ENCODE results near the gene PAOX. TPM values are rescaled to one million over a fixed set of nuclear protein-coding genes. Genes with fewer than 3 reads are reported as not detected.
A peak's percentile ranks its signal among the peaks of the same experiment; 100 is the strongest.

The PAOX gene
- total RNA-seq = 10 to 100 TPM; 24.8 to 49.5 TPM
- polyA plus RNA-seq (ENCODE audit: insufficient read depth, low read depth, low replicate concordance) = 91.5 TPM
- long read RNA-seq, donor 1, partial matches to known transcripts = 0 of 1 reads
- long read RNA-seq, donor 1, other reads (novel, unspliced or antisense) = 0 of 1 reads
- long read RNA-seq, donor 2, partial matches to known transcripts = 0 of 1 reads
- long read RNA-seq, donor 2, other reads (novel, unspliced or antisense) = 0 of 1 reads

DNA sequence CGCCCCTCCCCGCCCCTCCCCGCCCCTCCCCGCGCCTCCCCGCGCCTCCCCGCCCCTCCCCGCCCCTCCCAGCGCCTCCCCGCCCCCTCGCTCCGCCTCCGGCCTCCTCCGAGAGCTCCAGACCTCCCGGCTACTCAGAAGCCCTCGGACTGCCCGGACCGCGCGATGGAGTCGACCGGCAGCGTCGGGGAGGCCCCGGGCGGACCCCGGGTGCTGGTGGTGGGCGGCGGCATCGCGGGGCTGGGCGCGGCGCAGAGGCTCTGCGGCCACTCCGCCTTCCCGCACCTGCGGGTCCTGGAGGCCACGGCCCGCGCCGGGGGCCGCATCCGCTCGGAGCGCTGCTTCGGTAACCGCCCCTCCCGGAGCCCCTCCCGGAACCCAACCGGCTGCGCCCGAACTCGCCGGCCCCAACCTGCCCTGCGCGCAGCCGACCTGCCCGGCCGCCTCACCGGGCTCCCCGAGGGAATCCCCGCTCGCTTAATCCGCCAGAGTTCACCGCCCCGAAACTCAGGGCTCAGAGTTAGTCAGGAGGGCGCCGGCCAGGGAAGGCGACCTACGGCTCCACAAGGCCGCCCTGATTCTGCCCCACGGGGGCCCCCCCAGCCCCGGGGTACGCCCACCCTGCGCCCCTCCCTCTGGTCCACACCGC lies at the start of gene PAOX:
PAOX (plus strand) TSS at position 111 of the 649 bp plus-strand sequence; CDS start at position 166, 55 bp downstream.
- intact Hi-C loops (cut with DNase I; ENCODE audit: low total_unique reads) = no loop called here
- Histone ChIP-seq H3K9me3 (no peaks in the 10 kb centered on the region), H3K4me3 (peak within 1 kb of the TSS; percentile 75 to 90), H3K4me1 (peaks cover 5% of the 10 kb centered on the region), H3K27me3 (no peaks in the 10 kb centered on the region), H3K27ac (peak within 1 kb of the TSS; percentile 84 to 88), H3K36me3 (ENCODE audit: low read depth, missing control alignments) (no peaks in the 10 kb centered on the region)
- WGBS, 2 donors = 1 to 10% methylated on average over 9 to 48 of the region's 78 CpGs
- no peak for TF ChIP-seq POLR2A (IDR thresholded peaks at IDR 0.05)
- TF ChIP-seq, protein P1, sequence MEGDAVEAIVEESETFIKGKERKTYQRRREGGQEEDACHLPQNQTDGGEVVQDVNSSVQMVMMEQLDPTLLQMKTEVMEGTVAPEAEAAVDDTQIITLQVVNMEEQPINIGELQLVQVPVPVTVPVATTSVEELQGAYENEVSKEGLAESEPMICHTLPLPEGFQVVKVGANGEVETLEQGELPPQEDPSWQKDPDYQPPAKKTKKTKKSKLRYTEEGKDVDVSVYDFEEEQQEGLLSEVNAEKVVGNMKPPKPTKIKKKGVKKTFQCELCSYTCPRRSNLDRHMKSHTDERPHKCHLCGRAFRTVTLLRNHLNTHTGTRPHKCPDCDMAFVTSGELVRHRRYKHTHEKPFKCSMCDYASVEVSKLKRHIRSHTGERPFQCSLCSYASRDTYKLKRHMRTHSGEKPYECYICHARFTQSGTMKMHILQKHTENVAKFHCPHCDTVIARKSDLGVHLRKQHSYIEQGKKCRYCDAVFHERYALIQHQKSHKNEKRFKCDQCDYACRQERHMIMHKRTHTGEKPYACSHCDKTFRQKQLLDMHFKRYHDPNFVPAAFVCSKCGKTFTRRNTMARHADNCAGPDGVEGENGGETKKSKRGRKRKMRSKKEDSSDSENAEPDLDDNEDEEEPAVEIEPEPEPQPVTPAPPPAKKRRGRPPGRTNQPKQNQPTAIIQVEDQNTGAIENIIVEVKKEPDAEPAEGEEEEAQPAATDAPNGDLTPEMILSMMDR (IDR thresholded peaks at IDR 0.05) = no peak
- peak; percentile 67 for DNase-seq

DNA sequence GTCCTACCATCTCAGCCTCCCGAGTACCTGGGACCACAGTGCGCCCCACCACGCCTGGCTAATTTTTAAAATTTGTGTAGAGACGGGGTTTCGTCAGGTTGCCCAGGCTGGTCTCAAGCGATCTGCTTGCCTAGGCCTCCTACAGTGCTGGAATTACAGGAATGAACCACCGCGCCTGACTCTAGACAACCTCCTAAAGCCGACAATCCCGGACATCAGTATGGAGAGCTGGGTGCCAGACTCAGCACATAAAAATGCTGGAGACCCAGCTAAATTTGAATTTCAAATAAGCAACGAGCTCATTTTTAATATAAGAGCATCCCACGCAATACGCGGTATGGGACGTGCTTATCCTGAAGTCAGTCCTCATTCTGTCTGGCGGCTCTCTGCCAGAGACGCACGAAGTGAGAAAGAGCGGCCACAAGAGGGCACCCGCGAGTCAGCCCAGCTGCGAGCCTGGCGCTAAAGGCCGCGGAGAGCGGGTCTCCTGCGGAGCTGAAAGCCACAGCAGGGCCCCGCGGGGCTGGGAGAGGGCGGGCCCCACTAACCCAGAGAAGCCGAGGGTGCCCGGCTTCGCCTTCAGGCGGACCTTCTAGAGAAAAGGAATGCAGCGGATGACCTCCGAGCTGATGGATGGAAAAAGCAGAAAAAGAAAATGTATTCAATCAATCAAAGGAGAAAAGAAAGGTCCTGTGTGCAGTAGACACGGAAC lies 49.4 kb upstream of the PAOX start:
- WGBS, 2 donors = 3 to 7% methylated on average over 26 to 37 of the region's 37 CpGs
- intact Hi-C loops (cut with DNase I; ENCODE audit: low total_unique reads) = no loop called here
- H3K36me3 ChIP-seq (ENCODE audit: low read depth, missing control alignments) = no peaks in the 10 kb centered on the region
- H3K9me3 ChIP-seq = no peaks in the 10 kb centered on the region
- H3K4me1 ChIP-seq = peaks cover 10% of the 10 kb centered on the region
- peak; percentile 94 for DNase-seq
- no peak overlapping the region for H3K27ac ChIP-seq
- H3K27me3 ChIP-seq = no peaks in the 10 kb centered on the region
- no peak overlapping the region for H3K4me3 ChIP-seq
- TF ChIP-seq, protein P1 (IDR thresholded peaks at IDR 0.05) = peak; percentile 76 to 97 (median 87)
- TF ChIP-seq POLR2A (IDR thresholded peaks at IDR 0.05) = no peak

DNA sequence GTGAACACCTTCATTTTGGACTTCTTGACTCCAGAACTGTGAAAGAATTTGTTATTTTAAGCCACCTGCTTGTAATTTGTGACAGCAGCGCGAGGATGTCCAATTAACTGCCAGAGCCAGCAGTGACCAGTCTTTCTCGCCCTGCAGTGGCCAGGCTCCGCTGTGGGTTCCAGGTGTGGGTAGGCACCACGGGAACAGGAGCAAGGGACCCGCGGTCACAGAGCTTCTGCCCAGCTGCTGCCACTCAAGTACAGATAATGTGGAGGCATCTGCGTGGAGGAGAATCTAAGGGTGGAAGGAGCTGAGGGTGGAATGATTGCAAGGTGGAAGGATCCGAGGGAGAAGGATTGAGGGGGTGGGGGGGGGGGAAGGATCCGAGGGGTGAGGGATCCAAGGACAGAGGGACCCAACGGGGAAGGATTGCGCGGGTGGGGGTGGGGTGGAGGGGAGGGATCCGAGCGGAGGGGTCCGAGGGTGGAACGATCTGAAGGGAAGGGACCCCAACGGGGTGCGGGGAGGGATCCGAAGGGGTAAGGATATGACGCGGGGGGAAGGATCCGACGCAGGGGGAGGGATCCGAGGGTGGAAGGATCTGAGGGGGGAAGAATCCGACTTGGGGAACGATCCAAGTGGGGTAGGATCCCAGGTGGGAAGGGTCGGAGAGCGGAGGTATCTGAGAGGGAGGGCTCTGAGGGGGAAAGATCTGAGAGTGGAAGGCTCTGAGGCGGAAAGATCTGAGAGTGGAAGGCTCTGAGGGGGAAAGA lies 45.9 kb upstream of the PAOX start:
- DNase-seq = no peak
- no peak overlapping the region for H3K4me3 ChIP-seq
- H3K27me3 ChIP-seq = peaks cover 7% of the 10 kb centered on the region
- H3K4me1 ChIP-seq = peaks cover 29% of the 10 kb centered on the region
- intact Hi-C loops (cut with DNase I; ENCODE audit: low total_unique reads) = no loop called here
- 52 to 62% methylated on average over 30 of the region's 30 CpGs for WGBS, 2 donors
- TF ChIP-seq POLR2A (IDR thresholded peaks at IDR 0.05) = no peak
- TF ChIP-seq, protein P1 (IDR thresholded peaks at IDR 0.05) = no peak
- H3K36me3 ChIP-seq (ENCODE audit: low read depth, missing control alignments) = no peaks in the 10 kb centered on the region
- no peak overlapping the region for H3K27ac ChIP-seq
- no peaks in the 10 kb centered on the region for H3K9me3 ChIP-seq

DNA sequence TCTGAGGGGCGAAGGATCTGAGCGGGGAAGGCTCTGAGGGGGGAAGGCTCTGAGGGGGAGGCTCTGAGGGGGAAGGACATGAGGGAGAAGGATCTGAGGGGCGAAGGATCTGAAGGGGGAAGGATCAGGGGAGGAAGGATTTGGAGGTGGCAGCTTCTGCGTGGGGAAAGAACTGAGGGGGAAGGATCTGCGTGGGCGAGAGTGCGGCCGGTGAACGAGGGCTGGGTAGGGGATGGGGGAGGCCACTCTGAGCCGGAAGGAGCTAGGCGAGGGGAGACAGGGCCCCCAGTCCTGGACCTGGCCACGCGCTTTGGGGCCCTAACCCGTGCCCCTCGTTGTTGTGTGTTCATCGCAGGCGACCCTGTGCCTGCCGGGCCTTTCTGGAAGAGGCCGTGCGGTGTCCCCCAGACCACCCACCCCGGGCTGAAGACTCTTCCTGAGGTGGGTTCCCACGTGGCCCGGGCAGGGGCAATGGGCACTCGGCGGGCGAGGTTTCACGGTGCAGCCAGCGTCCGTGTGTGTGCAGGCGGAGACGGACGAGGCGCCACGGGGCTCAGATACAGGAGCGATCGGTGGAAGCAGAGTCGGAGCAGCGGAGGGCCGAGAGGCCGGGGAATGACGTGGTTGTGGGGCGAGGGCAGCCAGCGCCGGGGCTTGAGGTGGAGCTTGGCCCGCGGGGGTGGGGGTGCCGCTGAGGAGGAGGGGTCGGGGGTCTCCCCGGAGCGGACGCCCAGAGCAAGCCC lies 44.4 kb upstream of the PAOX start:
- Histone ChIP-seq H3K27me3 (peaks cover 7% of the 10 kb centered on the region), H3K4me1 (peaks cover 26% of the 10 kb centered on the region), H3K4me3 (peak overlapping the region in 1 of 2 donors; percentile 57), H3K36me3 (ENCODE audit: low read depth, missing control alignments) (no peaks in the 10 kb centered on the region), H3K27ac (no peak overlapping the region), H3K9me3 (no peaks in the 10 kb centered on the region)
- intact Hi-C loops (cut with DNase I; ENCODE audit: low total_unique reads) = no loop called here
- TF ChIP-seq, protein P1 (IDR thresholded peaks at IDR 0.05) = no peak
- no peak for TF ChIP-seq POLR2A (IDR thresholded peaks at IDR 0.05)
- DNase-seq = no peak
- 10% methylated on average over 38 to 47 of the region's 51 CpGs for WGBS, 2 donors

All from testis (tissue), 5 donors.